Immature natural killer cell (primary cell): Measurements from ENCODE around the gene FSCN2. TPM values are rescaled to one million over a fixed set of nuclear protein-coding genes. Genes with fewer than 3 reads are reported as not detected.
A peak's percentile ranks its signal among the peaks of the same experiment; 100 is the strongest.

Experiments used
- DNase-seq, 3 donors: peaks; one replicate each; pipeline ENCODE4 v3.0.0; 2022; ENCODE audit warnings: mixed read lengths in 1 of 3
- H3K27ac Mint-ChIP-seq, 6 donors: one replicate each; pipeline ENCODE4 v1.8.0; 2020; ENCODE audit warnings: mixed read lengths in 6 of 6, mild to moderate bottlenecking in 5 of 6, inconsistent platforms in 4 of 6, moderate library complexity in 3 of 6
- H3K27me3 Mint-ChIP-seq, 3 donors: one replicate each; pipeline ENCODE4 v1.8.0; 2020 to 2021; ENCODE audit warnings: low read depth in 3 of 3, mild to moderate bottlenecking in 3 of 3, mixed read lengths in 3 of 3, moderate library complexity in 3 of 3, inconsistent platforms in 1 of 3
- H3K36me3 Mint-ChIP-seq, 3 donors: one replicate each; pipeline ENCODE4 v1.8.0; 2020; ENCODE audit warnings: mixed read lengths in 3 of 3, inconsistent platforms in 2 of 3, mild to moderate bottlenecking in 2 of 3
- H3K4me1 Mint-ChIP-seq, 2 donors: one replicate each; pipeline ENCODE4 v1.8.0; 2020; ENCODE audit warnings: inconsistent platforms in 2 of 2, mild to moderate bottlenecking in 2 of 2, mixed read lengths in 2 of 2, moderate library complexity in 1 of 2
- H3K4me3 Mint-ChIP-seq, 5 donors: one replicate each; pipeline ENCODE4 v1.8.0; 2020; ENCODE audit warnings: mild to moderate bottlenecking in 5 of 5, mixed read lengths in 5 of 5, inconsistent platforms in 3 of 5, moderate library complexity in 3 of 5
- H3K9me3 Mint-ChIP-seq, 6 donors: one replicate each; pipeline ENCODE4 v1.8.0; 2020; ENCODE audit warnings: mild to moderate bottlenecking in 6 of 6, mixed read lengths in 6 of 6, inconsistent platforms in 4 of 6, moderate library complexity in 3 of 6
- polyA plus RNA-seq, 3 donors: library from polyadenylated mRNA; unstranded; fragments of 300-500 nt; fragmentation: Illumina TruSeq; gene quantifications; one replicate each; pipeline ENCODE4 v1.2.3, GENCODE V29; 2021

FSCN2 gene
- polyA plus RNA-seq, 3 donors from 2014 or later, result 0.23 TPM; not detected in 2

GRCh38 chr17:81558941-81559806 lies 31.0 kb downstream of the FSCN2 start:
- Mint-ChIP-seq H3K4me1 (peaks cover 4 to 6% of the 10 kb centered on the region in 2 donors), H3K27me3 (peaks cover 0 to 2% (median 1%) of the 10 kb centered on the region in 3 donors), H3K4me3 (no peak overlapping the region), H3K36me3 (peaks cover 4 to 19% (median 7%) of the 10 kb centered on the region in 3 donors), H3K9me3 (no peaks in the 10 kb centered on the region), H3K27ac (no peak overlapping the region)
- DNase-seq, result no peak

GRCh38 chr17:81561494-81561885 lies 33.3 kb downstream of the FSCN2 start:
- Mint-ChIP-seq H3K36me3 (peaks cover 7 to 33% (median 12%) of the 10 kb centered on the region in 3 donors), H3K4me3 (no peak overlapping the region)

DNA sequence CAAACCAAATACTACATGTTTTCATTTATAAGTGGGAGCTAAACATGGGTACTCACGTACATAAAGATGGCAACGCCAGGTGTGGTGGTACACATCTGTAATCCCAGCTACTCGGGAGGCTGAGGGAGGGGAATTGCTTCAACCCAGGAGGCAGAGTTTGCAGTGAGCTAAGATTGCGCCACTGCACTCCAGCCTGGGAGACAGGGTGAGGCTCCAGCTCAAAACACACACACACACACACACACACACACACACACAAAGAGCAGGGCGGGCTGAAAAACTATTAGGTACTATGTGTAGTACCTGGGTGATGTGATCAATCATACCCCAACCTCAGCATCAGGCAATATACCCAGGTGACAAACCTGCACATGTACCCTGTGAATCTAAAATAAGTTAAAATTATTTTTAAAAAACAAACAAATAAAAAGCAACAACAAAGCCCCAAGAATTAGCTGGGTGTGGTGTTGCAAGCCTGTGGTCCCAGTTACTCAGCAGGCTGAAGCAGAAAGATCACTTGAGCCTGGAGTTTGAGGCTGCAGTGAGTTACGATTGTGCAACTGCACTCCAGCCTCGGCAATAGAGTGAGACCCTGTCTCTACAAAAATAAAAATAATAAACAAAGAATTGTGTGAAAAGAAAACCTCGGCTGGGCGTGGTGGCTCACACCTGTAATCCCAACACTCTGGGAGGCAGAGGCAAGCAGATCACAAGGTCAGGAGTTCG lies 35.8 kb downstream of the FSCN2 start:
- DNase-seq, result no peak
- Mint-ChIP-seq H3K4me1 (peaks cover 0 to 2% of the 10 kb centered on the region in 2 donors), H3K27ac (no peak overlapping the region), H3K27me3 (peaks cover 0 to 3% (median 0%) of the 10 kb centered on the region in 3 donors), H3K4me3 (no peak overlapping the region), H3K36me3 (peaks cover 7 to 44% (median 12%) of the 10 kb centered on the region in 3 donors), H3K9me3 (no peaks in the 10 kb centered on the region)

More at GRCh38 chr17:81561494-81561885, 33.3 kb downstream of the FSCN2 start:
- peak overlapping the region in 1 of 6 donors; percentile 2 for H3K27ac Mint-ChIP-seq
- peaks cover 0 to 1% (median 0%) of the 10 kb centered on the region in 3 donors for H3K27me3 Mint-ChIP-seq
- DNase-seq, result no peak
- H3K9me3 Mint-ChIP-seq, result no peaks in the 10 kb centered on the region
- peaks cover 0 to 2% of the 10 kb centered on the region in 2 donors for H3K4me1 Mint-ChIP-seq

DNA sequence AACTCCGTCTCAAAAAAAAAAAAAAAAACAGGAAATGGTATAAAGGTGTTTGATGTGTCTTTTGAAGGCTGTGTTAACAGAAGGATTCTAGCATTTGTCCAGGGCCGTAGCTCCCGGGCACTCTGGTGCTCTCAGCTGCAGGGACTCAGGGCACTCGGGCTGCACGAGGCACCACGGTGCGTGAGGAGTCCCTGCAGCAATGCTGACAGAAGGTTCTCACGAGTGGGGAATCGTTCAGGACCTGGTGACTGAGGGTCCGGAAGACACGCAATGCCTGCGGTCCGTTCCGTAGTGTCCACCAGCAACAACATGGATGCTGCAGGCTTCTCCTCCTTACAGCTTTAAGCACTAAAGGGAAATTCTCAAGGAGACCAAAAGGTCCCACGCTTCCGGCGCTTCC lies 36.6 kb downstream of the FSCN2 start:
- Mint-ChIP-seq H3K27ac (no peak overlapping the region), H3K36me3 (peaks cover 7 to 44% (median 12%) of the 10 kb centered on the region in 3 donors), H3K27me3 (peaks cover 0 to 3% (median 0%) of the 10 kb centered on the region in 3 donors), H3K9me3 (no peaks in the 10 kb centered on the region), H3K4me1 (peaks cover 0 to 2% of the 10 kb centered on the region in 2 donors), H3K4me3 (no peak overlapping the region)
- DNase-seq, result no peak

GRCh38 chr17:81565231-81565630 lies 37.1 kb downstream of the FSCN2 start:
- no peak overlapping the region for H3K4me3 Mint-ChIP-seq
- peaks cover 7 to 44% (median 12%) of the 10 kb centered on the region in 3 donors for H3K36me3 Mint-ChIP-seq
- H3K27me3 Mint-ChIP-seq, result peaks cover 0 to 3% (median 0%) of the 10 kb centered on the region in 3 donors
- no peak for DNase-seq
- H3K9me3 Mint-ChIP-seq, result no peaks in the 10 kb centered on the region
- peaks cover 0 to 2% of the 10 kb centered on the region in 2 donors for H3K4me1 Mint-ChIP-seq
- no peak overlapping the region for H3K27ac Mint-ChIP-seq

GRCh38 chr17:81566461-81567126 lies 38.4 kb downstream of the FSCN2 start:
- no peak for DNase-seq
- Mint-ChIP-seq H3K36me3 (peaks cover 7 to 42% (median 9%) of the 10 kb centered on the region in 3 donors), H3K27ac (peak overlapping the region in 1 of 6 donors; percentile 8), H3K27me3 (peaks cover 0 to 1% (median 0%) of the 10 kb centered on the region in 3 donors), H3K4me3 (no peak overlapping the region), H3K9me3 (no peaks in the 10 kb centered on the region), H3K4me1 (peaks cover 0 to 2% of the 10 kb centered on the region in 2 donors)

- Mint-ChIP-seq H3K36me3 (peaks cover 7 to 42% (median 9%) of the 10 kb centered on the region in 3 donors), H3K9me3 (no peaks in the 10 kb centered on the region), H3K4me3 (no peak overlapping the region), H3K27me3 (peaks cover 0 to 1% (median 0%) of the 10 kb centered on the region in 3 donors), H3K27ac (no peak overlapping the region), H3K4me1 (peaks cover 0 to 2% of the 10 kb centered on the region in 2 donors)
- no peak for DNase-seq
These were observed 39.0 kb downstream of the FSCN2 start for GRCh38 chr17:81567191-81567590.

DNA sequence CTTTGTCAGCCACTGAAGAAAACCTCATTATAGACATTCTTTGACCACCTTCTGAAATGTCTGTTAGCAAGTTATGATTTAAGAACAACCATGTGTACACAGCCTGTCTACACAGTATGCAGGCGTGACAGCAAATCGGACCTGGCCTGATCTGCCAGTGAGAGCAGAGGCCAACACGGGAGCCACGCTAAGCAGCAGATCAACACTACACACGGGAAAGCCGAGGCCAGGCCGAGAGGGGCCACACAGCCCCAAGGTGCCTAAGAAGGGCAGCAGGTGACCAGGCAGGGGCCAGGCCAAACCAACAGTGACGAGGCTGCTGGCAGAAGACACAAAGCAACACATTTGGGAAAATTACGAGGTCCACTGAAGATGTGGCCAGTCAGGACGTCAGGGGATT lies 40.2 kb downstream of the FSCN2 start:
- no peak overlapping the region for H3K4me3 Mint-ChIP-seq
- H3K4me1 Mint-ChIP-seq, result peaks cover 0 to 2% of the 10 kb centered on the region in 2 donors
- no peaks in the 10 kb centered on the region for H3K9me3 Mint-ChIP-seq
- DNase-seq, result no peak
- H3K36me3 Mint-ChIP-seq, result peaks cover 7 to 38% (median 9%) of the 10 kb centered on the region in 3 donors
- no peak overlapping the region for H3K27ac Mint-ChIP-seq
- H3K27me3 Mint-ChIP-seq, result peaks cover 0 to 1% (median 0%) of the 10 kb centered on the region in 3 donors

DNA sequence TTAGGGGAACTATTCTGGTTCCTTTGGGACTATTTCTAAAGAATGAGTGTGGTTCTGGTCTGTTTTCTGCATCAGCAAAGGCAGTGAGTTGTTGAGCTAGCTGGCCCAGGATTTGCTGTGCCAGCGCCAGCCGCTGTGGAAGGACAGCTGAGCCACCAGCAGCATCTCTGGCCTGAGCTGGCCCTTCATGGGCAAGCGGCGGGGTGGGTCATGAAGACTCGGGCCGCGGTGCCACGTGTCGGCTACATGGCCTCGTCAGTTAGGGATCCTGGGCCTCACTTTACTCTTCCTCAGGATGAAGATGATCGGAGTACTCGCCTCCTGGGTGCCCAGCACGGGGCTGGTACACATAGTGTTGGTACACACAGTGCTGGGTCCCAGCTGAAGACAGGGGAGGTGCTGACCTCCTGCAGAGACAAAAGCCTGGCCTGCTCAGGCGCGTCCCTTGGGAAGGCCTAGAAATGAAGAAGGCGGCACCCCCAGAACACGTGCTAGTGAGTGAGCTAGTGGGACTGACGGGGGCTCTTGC lies 41.9 kb downstream of the FSCN2 start:
- H3K4me1 Mint-ChIP-seq, result peaks cover 0 to 2% of the 10 kb centered on the region in 2 donors
- H3K9me3 Mint-ChIP-seq, result no peaks in the 10 kb centered on the region
- no peak overlapping the region for H3K27ac Mint-ChIP-seq
- peaks cover 7 to 38% (median 9%) of the 10 kb centered on the region in 3 donors for H3K36me3 Mint-ChIP-seq
- DNase-seq, result no peak
- no peak overlapping the region for H3K4me3 Mint-ChIP-seq
- H3K27me3 Mint-ChIP-seq, result peaks cover 0 to 1% (median 0%) of the 10 kb centered on the region in 3 donors

DNA sequence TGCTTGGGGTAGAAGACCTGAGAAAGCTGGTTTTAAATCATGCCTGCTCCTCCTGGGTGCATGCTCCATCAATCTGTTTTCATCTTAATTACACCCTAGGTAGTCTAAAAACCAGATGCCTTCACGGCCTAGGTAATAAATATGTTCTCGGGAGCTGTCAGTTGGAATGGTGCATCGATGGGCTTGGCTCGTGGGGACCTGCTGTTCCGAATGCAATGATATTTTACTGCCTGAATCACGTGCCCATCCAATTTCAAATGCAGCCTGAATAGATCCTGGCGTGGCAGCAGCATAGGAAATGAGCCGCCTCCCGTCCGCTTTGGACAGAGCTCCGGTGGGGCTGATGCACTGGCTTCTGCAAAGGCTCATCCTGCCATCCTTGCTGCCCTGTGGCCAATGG lies 42.8 kb downstream of the FSCN2 start:
- peaks cover 0 to 1% (median 0%) of the 10 kb centered on the region in 3 donors for H3K27me3 Mint-ChIP-seq
- no peaks in the 10 kb centered on the region for H3K4me1 Mint-ChIP-seq
- peaks cover 4 to 36% (median 7%) of the 10 kb centered on the region in 3 donors for H3K36me3 Mint-ChIP-seq
- no peak overlapping the region for H3K27ac Mint-ChIP-seq
- H3K4me3 Mint-ChIP-seq, result no peak overlapping the region
- H3K9me3 Mint-ChIP-seq, result no peaks in the 10 kb centered on the region
- no peak for DNase-seq

GRCh38 chr17:81572563-81573168 lies 44.5 kb downstream of the FSCN2 start:
- Mint-ChIP-seq H3K4me3 (no peak overlapping the region), H3K27me3 (peaks cover 0 to 1% (median 0%) of the 10 kb centered on the region in 3 donors), H3K4me1 (peaks cover 4 to 6% of the 10 kb centered on the region in 2 donors), H3K36me3 (peaks cover 4 to 30% (median 4%) of the 10 kb centered on the region in 3 donors), H3K27ac (peak overlapping the region in 1 of 6 donors; percentile 34), H3K9me3 (no peaks in the 10 kb centered on the region)
- no peak for DNase-seq

DNA sequence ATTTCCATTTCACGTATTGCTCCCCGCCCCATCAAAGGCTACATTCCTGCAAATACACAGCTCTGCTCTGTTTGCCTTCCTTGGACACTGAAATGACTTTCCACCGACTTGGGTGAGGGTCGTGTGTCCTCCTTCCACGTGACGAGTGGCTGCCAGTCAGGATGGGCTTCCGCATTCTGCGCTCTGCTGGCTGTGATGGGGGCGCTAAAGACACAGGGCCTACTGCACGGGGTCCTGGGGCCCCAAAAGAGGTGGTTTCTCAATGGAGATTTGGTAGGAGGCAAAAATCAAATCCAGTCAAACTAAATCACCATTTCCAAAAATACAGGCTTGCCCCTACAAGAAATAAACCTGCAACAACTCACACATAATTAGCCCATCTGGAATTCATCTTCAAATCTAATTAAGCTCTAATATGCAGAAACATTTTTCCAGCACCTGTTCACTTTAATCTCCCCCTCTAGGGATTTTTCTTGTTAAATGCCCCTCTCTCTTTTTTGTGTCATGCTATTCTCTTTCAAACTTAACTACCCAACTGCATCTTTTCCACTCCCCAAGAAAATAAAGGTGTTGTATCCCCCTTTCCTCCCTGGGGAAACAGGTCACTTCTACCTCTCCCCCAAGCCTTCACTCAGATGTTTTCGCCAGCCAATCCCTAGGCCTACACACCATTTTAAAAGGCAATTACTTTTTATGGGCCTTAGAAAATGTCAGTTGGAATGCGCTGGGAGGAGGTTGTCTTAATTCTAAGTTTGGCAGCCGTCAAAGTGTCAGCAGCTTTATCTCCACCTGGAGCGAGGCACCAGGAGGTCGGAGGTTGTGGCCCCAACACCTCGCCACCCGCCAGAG lies 45.8 kb downstream of the FSCN2 start:
- peaks cover 0 to 22% (median 4%) of the 10 kb centered on the region in 3 donors for H3K36me3 Mint-ChIP-seq
- H3K4me3 Mint-ChIP-seq, result no peak overlapping the region
- peaks cover 4 to 6% of the 10 kb centered on the region in 2 donors for H3K4me1 Mint-ChIP-seq
- DNase-seq, result no peak
- H3K27ac Mint-ChIP-seq, result peak overlapping the region in 1 of 6 donors; percentile 36
- H3K9me3 Mint-ChIP-seq, result no peaks in the 10 kb centered on the region
- no peaks in the 10 kb centered on the region for H3K27me3 Mint-ChIP-seq
